HuH-7.5 (cell line): ENCODE measurements around the gene EIF5AL1.

Experiments
- DNase-seq: peaks from one replicate; pipeline ENCODE4 v3.0.0; 2011; ENCODE audit warnings: low spot score

EIF5AL1 gene

GRCh38 chr10:79559726-79560125, 47.4 kb downstream of the EIF5AL1 start:
- DNase-seq, result no peak

GRCh38 chr10:79560160-79560709, 47.9 kb downstream of the EIF5AL1 start, which contains the start of gene SFTPA2:
TSS of gene SFTPA2 (minus strand) at chr10:79560407. CDS start at chr10:79559483, 924 bp downstream.
- no peak for DNase-seq

- DNase-seq, result no peak
These were observed 48.9 kb downstream of the EIF5AL1 start for GRCh38 chr10:79561257-79561656.

- peak; percentile 41 for DNase-seq
These were observed 49.9 kb downstream of the EIF5AL1 start for GRCh38 chr10:79562135-79562756.

- DNase-seq, result no peak
These were observed 51.1 kb downstream of the EIF5AL1 start for GRCh38 chr10:79563426-79563825.
